Limb (tissue), 2 donors: ENCODE results near the gene MSN.
A peak's percentile ranks its signal among the peaks of the same experiment; 100 is the strongest.

Source experiments
- DNase-seq, 2 donors: peaks; one replicate each; pipeline ENCODE4 v3.0.0-alpha.2; 2016; ENCODE audit errors: extremely low spot score in 2 of 2

The MSN gene

DNA sequence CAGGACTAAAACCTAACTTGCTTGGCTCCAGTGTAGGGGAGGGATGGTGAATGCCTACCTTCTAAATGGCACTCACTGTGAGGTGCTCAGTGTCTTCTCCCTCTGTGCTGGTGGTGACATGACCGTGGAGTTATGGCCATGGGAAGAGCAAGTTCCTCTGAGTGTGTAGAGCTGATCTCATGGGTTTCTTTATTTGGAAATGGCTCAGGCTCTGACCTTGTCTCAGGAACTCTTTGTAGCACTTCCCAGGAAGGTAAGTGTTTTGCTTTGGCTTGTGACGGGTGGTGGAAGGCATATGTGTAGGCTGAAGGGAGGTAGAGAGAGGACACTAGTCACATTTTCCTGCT, 6.4 kb downstream of the MSN start:
- DNase-seq: no peak

DNA sequence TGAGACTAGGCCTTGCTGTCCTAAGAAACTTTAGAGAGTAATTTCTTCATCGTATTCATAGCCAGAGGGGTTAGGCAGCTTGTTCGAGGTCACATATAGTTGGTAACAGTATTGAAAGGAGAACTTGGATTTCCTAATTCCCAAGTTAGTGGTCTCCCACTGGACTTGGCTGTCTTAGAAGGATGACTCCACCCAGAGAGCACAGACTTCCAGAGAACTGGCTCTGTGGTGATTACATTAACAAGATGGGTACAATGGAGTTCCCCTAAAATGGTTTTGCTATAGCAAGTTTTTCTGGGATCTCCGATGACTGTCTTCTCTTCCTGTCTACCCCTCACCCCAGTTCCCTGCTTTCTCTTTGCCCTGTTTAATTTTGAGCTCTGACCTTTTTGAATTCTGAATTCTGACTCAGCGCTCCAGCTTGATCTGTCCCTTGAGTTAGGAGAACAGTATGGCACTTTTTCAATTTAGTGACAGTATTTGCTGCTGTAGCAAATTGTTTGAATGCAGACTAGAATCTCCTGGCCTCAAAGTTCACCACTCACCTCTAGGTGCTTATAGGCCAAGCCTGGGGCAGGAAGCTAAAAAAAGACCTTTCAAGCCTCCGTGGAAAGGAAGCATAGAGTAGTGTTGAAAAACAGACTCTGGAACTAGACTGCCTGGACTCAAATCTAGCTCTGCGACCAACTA, 6.9 kb downstream of the MSN start:
- DNase-seq: no peak

DNA sequence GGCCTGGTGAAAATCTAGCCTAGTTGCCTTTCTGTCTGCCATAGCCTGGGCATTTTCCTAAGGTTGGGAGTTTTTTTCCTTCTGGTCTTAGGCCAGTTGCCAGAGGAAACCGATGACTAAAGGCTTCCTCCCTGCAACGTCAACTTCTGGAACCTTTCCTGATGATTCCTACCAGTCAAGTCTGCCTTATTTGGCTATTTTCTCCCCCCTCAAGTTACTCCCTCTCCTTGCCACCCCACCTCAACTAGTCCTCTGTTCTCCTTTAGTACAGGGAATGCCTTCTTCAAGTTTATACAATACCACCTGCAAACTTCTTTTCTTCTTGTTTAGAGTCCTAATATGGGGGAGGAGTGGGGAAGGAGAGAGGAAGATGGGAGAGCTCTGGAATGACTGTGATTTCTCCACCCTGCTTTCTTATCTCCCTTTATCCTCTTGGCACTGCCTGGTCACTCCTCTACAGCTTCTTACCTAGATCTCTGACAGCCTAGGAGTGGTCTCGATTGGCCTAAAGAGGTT, 10.6 kb downstream of the MSN start:
- peak in 1 of 2 donors; percentile 26 for DNase-seq

DNA sequence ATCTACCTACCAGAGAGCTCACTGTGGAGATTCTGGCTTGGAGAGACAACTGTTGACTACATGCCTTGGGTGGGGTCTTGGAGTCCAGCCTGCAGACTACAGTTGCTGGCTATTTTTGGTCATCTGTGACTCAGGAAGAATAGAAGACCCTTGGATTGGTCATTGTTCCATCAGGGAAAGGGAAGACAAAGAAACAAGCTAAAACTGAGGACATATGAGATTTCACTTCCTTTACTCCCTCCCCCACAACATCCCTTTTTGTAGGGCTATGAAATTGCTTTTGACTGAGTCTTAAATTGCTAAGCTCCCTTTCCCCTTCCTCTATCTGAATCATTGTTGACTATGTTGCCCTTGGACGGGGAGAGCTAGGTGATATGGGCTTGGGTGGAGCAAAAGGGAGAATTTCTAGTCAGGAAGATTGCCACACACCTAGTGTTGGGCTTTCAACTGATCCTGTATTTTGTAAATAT, 11.7 kb downstream of the MSN start:
- no peak for DNase-seq

DNA sequence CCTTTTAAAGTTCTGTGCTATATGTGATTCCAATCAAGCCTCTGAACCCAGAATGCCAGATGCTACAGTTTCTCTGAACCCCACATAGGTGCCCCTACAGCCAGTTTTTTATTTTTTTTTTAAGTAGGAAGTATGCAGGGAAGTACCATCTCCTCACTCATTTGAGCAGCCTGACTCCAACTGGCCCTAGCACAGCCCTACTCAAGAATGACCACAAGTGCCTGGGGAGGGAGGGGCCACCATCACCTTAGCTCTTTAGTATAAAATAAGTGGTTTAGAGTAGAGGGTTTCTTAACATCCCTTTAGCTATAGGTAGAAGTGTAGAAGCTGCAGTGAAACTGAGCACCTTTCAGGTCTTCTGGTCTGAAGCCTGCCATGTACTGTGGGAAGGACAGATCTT, 14.4 kb downstream of the MSN start:
- no peak for DNase-seq

DNA sequence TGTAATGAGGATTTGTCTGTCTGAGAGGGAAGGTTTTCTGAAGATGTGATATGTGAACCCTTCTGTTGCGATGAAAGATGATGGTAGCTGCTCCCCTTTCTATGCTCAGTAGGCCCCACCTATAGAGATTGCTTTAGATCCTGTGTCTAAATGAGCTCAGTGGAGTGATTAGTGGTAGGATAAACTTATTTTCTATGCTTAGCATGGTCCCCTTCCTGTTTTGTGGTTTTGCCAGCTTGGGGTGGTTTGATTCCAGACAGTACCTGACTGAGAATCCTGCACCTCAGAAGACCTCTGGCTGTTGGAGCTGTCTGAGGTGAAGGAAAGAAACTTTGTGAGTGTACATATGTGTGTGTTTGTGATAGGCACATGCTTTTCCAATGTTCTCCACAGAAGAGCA, 17.7 kb downstream of the MSN start:
- no peak for DNase-seq

DNA sequence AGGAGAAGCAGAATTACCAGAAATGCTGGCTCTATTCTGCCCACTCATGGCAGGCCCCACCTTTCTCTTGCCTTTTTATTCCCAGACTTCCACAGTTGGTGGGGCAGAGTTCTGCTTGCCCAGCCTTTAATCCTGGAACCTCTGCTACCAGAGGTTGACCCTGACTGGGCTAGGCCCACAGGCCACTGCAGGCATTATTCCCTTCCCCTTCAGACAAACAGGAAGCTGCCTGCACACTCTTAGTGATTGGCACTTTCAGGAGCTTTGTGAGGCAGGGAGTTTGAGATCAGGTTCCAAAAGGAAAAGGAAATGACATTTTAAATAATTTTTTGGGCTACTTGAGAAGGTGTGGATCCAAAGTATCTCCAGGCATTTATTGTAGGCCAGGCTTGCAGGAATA, 18.8 kb downstream of the MSN start:
- no peak for DNase-seq

DNA sequence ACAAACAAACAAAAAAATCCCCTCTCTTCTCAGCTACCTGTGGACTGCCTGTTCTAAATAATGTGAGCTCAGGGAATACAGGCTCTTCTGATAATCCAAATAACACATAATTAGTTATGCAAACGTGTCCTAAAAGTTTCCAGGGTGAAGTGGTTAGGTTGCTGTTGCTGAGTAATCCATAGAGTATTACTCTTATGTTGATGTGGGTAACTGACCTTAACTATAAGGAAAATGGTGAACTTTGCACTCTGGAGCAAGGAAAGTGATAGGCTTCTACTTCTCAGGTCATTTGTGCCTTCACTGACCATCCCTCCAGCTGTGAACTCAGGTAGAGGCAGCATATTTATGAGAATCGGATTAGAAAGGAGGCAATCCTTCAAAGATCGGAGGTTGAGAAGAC, 19.9 kb downstream of the MSN start:
- no peak for DNase-seq

DNA sequence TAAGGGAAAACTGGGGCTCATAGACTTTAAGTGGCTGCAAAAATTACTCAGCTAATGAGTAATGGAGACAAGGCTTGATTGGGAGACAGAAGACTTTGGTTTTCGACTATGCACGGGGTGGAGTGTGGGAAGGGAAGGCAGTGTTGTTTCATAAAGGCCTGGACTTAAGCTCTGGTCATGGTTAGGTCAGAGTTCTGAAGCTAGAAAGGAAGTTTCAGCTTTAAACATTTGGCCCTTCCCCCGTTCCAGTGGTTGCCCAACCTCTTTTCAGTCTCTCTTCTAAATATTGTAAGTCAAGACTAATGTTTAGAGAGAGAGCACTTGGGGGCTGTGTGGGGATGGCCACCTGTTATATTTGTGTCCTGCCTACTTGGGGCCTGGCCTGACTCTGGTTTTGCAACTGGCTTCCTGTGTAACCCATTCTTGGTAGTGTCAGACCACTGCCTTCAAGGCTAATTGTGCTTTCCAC, 21.0 kb downstream of the MSN start:
- no peak for DNase-seq

DNA sequence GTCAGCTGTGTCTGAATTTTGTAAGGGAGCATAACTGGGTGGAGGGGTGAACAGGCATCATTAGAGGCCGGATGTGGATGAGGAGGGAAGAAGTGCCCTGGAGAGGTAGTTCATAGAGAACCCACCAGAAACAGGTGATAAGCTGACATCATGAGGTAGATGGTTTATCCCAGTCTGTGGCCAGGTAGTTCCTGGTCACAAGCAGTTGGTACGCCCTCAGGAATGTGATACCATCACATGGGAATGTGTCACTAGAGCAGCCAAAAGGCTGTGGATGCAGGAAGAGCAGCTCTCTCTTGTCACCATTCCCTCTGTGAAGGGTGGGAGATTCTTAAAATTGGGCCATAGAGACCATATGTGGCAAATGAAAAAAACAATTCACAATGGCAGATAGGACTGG, 21.9 kb downstream of the MSN start:
- DNase-seq: no peak

DNA sequence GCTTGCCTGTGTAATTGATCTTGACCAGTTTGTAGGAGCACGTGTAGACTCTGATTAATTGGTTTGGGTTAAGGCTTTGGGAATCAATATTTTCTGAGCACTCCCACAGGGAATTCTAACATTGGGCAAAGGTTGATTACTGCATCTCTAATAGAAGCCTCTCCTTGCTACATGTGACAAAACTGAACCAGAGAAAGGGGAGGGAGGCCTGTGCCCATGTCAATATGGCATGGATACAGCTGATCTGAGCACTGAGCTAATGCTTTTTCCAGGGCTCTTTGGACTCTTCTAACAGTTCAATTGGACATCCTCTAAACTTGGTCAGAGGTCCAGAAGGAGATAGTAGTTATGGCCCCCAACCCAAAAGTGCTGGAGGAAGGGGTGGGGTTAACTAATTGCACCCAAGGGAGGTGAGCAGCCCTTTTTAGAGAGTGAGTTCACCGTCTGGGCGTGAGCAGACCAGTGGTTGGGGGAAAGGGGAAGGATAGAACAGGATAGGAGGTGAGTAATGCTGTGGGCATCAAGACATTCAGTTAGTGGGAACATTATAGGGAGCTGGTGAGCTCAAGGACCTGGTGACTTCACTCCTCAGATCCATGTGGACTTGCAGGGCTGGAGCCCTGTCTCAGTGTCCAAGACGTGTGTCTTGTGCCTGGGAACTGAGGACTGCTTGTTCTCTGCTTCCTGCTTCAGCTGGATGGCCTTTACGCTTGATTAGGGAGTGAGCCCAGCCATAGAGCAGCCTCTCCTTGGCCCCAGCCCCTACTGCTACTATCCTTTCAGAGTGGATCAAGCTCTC, 22.8 kb downstream of the MSN start:
- DNase-seq: no peak

DNA sequence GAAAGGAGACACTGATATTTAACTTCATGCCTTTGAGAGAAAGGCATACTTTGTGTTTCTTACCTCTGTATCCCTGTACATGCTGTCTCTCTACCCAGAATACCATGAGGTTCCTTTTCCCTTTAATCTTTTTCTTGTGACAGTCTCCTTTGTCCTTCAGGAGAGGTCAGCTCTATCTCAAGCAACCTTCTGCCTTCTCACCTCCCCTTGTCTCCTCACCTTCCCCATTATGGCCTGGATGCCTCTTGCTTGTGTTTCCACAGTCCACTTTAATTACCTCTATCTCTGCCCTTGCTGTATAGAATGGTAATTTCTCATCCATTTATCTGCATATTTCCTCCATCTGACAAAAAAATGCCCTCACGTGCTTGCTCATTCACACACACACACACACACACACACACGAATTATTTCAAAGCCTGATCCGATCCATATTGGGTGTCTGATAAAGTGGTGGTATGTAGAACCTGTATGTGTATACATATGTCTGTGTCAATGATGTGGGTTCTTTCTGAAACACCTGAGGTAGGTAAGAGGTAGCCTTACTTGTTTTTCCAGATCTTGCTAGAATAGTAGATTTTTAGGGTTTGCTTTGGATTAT, 28.5 kb downstream of the MSN start:
- DNase-seq: no peak

DNA sequence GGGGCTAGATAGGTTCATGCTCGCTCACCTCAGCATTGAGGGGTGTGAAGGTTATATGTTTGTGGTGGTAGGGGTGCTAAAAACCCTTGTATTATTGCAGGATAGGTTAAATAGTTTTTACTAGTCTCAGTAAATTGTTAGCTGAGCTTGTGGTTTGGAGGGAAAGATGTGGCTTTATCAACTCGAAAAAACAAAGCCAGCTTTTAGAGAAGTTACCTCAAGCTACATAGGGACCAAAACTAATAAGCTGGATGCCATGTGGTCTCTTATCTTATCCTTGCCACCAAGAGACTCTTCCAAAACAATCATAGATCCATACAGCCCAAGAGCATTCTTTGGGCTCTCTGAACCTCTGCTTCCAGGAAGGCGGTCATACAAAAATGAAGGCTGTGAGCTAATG, 29.2 kb downstream of the MSN start:
- DNase-seq: no peak

DNA sequence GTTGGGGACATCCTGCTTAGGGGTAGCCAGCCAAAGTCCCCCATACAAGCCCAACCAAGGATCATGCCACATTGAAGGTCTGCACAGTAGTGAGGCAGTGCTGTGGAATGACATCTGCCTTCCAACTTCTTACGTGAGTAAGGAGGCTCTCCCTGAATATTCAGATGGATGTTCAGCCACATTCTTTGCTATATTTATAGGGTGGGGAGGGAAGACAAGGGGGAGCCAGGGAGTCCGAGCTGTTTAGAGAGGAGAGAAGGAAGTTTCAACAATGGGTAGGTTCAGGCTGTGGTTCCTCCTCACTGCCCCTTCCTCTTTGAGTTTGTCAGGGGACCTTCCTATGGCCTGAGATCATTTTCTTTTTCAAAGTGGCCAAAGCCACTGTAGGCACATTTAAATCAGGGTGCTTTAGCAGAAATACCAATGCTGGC, 29.8 kb downstream of the MSN start:
- DNase-seq: no peak

DNA sequence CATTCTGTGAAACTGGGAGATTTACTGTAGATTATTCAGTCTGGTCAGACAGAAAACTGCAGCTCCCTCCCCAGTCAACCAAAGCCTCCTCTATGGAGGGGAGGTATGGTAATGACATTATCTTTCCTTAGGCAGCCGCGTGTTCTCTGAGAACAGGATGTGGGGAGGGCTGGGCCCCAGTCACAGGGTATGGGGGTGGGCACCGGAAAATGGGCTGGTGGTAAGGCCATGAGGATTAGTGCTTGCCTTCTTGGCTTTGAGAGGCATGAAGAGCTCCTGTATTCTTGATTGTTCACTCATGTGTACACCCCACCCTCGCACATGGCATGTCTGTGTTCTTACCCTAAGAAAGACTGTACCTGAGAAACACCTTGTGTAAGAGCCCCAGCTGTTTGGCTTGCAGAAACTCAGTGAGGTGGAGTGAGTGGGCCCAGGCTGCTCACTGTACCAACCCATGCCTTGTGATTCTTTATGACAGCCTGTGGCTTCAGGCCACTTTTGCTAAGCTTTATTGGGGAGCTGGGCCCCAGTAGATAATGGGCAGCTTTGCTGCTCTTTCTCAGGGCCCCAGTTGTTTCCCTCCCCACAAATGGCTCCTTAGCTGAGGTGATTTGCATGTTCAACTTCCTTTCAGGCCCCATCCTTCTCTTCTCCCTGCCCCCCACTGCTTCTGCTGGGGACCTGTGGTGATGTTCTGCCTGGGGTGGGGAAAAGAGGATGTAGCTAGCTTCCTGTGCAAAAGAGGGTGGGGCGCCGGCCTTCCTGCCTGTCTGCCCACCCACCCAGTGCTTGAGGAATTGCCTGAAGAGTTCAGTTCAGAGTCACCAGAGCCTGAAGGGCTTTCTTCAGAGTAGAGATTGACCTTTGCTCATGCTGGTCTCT, 30.7 kb downstream of the MSN start:
- no peak for DNase-seq

DNA sequence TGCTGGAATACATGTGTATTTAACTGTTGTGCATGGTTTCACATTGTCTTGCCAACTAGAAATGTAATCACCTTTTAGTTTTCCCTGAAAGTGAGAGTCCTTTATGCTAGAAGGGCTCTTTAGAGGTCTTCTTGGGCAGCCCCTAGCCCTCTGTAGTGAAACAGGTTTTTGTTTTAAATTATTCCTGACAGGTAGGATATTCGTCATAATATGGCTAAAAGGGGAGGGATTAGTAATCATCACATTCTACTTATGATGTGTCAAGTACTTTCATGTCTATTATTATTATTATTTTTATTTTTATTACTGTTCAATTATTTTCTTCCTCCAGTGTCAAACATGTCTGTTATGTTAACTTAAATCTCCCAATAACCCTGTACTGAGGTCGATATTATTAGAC, 35.5 kb downstream of the MSN start:
- no peak for DNase-seq

DNA sequence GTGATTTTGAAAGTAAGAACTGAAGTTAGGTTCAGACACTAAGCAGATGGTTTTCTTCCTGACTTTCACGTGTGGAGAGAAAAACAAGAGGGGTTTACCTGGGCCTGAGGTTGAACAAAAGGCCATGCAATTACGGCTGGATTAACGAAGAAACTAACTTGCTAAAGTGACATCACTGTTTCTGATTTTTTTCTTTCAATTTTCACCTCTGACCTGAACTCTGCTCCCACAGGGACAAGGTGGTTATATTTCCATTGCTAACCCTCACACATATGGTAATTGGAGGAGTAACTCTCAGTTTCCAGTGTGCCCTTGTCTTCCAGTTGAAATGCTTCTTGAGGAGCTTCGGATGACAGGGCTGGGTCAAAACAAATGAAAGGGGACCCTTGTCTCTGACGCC, 38.0 kb downstream of the MSN start:
- DNase-seq: no peak

DNA sequence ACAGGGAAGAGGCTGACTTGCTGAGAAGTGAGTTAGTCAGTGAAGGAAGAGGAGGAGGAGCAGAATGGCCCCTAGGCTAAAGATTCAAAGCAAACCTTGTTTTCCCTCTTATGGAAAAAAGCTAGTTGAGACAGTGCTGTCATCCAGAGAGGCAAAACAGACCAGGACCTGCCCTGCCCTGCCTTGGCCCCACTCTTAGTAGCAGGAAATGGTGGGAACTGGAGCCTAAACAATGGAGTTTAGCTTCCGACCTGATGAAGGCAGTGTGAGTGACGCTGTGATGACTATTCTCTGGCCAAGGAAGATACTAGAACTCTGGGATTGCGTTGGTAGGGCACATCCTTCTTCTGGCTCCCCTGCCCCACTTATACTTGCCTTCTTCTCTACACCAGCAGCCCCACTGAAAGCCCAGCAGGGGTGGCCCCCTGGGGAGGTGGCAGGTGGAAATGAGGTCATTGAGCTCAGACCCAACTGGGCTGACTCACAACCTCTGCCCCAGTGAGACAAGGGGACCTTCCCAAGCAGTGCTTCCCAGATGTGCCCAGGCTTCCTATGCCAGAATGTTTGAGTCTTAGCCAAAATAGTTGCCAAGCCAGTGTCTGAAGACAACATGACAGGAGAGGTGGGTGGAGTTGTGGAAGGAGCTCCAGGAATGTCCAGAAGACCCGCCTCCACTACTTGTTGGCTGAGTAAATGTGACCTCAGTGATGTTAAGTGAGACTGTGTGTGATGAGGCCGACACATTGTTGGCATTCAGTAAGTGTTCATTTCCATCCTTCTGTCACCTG, 38.8 kb downstream of the MSN start:
- DNase-seq: no peak

DNA sequence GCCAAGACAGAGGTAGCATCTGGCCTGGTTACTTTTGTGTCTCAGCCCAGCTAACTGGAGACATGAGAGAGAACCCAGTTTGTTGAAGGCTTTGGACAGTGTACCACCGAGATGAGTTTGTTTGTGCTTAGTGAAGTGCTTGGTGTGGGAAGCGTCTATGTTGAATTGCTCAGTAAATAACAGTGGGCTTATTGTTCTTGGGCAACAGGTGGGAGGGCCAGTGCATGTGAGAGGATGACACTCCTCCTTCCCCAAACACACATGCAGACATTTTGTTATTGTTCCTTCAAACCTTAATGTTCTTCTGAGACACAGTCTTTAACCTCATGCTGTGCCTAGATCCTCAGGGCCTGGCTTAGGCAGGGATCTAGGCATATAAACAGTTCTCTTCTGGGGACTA, 39.7 kb downstream of the MSN start:
- DNase-seq: no peak

DNA sequence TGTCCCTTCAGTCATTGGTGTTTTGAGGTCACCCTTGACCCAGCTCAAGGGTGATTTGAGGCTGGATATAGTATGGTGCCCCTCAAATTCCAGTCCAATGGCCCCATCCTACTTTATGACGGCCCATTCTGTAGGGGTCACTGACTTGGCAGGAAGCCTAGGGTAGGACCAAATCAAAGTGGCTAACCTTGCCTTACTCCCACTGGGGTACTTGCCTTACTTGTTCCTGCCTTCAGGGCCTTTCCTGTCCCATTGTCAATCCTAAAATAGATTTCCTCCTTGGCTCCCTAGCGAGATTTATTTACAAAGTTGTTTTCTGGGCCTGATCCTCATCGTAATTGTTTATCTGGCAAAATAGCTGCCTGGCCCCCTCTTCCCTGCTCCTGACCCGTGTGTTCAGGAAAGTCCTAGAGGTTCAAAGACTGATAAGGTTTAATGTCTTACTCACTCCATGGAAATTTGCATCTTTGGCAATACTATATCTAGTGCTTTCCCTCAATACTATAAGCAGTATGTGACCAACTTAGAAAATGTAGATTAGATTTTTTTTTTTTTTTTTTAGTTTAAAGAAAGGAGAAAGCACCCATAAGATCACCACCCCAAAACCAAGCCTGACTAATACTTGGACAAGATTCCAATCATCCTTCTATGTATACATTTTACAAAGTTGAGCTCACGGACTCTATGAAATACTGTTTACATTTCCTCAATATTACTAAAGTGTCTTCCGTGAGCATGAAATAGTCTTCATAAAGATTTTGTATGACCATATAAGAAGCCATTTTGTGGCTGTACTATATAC, 44.8 kb downstream of the MSN start:
- DNase-seq: no peak
